ENCODE measurements around the gene C9. TPM values are rescaled to one million over a fixed set of nuclear protein-coding genes. Genes with fewer than 3 reads are reported as not detected.

The C9 gene
- polyA plus RNA-seq, 1 donor (not counting 4 experiments of a cell fraction or from before 2014, with no cell fraction given) = 0.04 TPM

- TF ChIP-seq CTCF (optimal IDR thresholded peaks at IDR 0.05 in 1 of 3, IDR thresholded peaks at IDR 0.05 in 1 of 3, conservative IDR thresholded peaks at IDR 0.05 in 1 of 3; ENCODE audit: extremely low read depth in 1 of 3, insufficient read depth in 2 of 3, low read length in 3 of 3) = no peak
- no peak for TF ChIP-seq EZH2 (IDR thresholded peaks at IDR 0.05; ENCODE audit: low read length)
- no peaks in the 10 kb centered on the region for H3K9me3 ChIP-seq (ENCODE audit: control insufficient read depth, low read depth, low read length)
- FAIRE-seq (no peak), DNase-seq (ENCODE audit: low read depth, low spot score) (no peak)
- H3K4me2 ChIP-seq (ENCODE audit: control insufficient read depth, extremely low read depth, insufficient read depth, low read depth, low read length) = no peak overlapping the region
- no peaks in the 10 kb centered on the region for H3K36me3 ChIP-seq (ENCODE audit: control insufficient read depth in 2 of 2, extremely low read depth in 1 of 2, insufficient read depth in 2 of 2, low read length in 2 of 2)
- no peaks in the 10 kb centered on the region for H3K27me3 ChIP-seq (ENCODE audit: control insufficient read depth, extremely low read depth, insufficient read depth, low read length)
- no peak overlapping the region for H3K27ac ChIP-seq (ENCODE audit: control insufficient read depth, insufficient read depth, low read length)
- peaks cover 2% of the 10 kb centered on the region for H3K4me1 ChIP-seq (ENCODE audit: control insufficient read depth, extremely low read depth, insufficient read depth, low read length)
- H3K4me3 ChIP-seq (ENCODE audit: control insufficient read depth in 2 of 3, extremely low read depth in 1 of 3, insufficient read depth in 2 of 3, low read depth in 1 of 3, low read length in 3 of 3) = no peak overlapping the region
- no peaks in the 10 kb centered on the region for H4K20me1 ChIP-seq (ENCODE audit: control insufficient read depth, extremely low read depth, insufficient read depth, low read length)
- H3K9me1 ChIP-seq (ENCODE audit: control insufficient read depth, extremely low read depth, insufficient read depth, low read length) = no peaks in the 10 kb centered on the region
- dilution Hi-C loops (cut with MboI; ENCODE audit: extremely low pct_ligation_motif_present, low sequenced_read_pairs) = no loop called here
- H3K9ac ChIP-seq (ENCODE audit: control insufficient read depth, extremely low read depth, insufficient read depth, low read length) = no peak overlapping the region
- no peak overlapping the region for H2AFZ ChIP-seq (ENCODE audit: control insufficient read depth, low read length)
- H3K79me2 ChIP-seq (ENCODE audit: control insufficient read depth, insufficient read depth, low read length) = no peaks in the 10 kb centered on the region
Observed at GRCh38 chr5:39367711-39368110, 3.4 kb upstream of the C9 start.

- FAIRE-seq = no peak
- dilution Hi-C loops (cut with MboI; ENCODE audit: extremely low pct_ligation_motif_present, low sequenced_read_pairs) = no loop called here
- no peak for DNase-seq (ENCODE audit: low read depth, low spot score)
Observed at GRCh38 chr5:39363217-39363616, 1.1 kb downstream of the C9 start.

More at GRCh38 chr5:39363217-39363616, 1.1 kb downstream of the C9 start:
- no peaks in the 10 kb centered on the region for H3K27me3 ChIP-seq (ENCODE audit: control insufficient read depth, extremely low read depth, insufficient read depth, low read length)
- no peak overlapping the region for H3K9ac ChIP-seq (ENCODE audit: control insufficient read depth, extremely low read depth, insufficient read depth, low read length)
- H3K4me2 ChIP-seq (ENCODE audit: control insufficient read depth, extremely low read depth, insufficient read depth, low read depth, low read length) = no peak overlapping the region
- no peaks in the 10 kb centered on the region for H4K20me1 ChIP-seq (ENCODE audit: control insufficient read depth, extremely low read depth, insufficient read depth, low read length)
- no peak overlapping the region for H3K4me3 ChIP-seq (ENCODE audit: control insufficient read depth in 2 of 3, extremely low read depth in 1 of 3, insufficient read depth in 2 of 3, low read depth in 1 of 3, low read length in 3 of 3)
- no peaks in the 10 kb centered on the region for H3K36me3 ChIP-seq (ENCODE audit: control insufficient read depth in 2 of 2, extremely low read depth in 1 of 2, insufficient read depth in 2 of 2, low read length in 2 of 2)
- TF ChIP-seq EZH2 (IDR thresholded peaks at IDR 0.05; ENCODE audit: low read length) = no peak
- no peak for TF ChIP-seq CTCF (optimal IDR thresholded peaks at IDR 0.05 in 1 of 3, IDR thresholded peaks at IDR 0.05 in 1 of 3, conservative IDR thresholded peaks at IDR 0.05 in 1 of 3; ENCODE audit: extremely low read depth in 1 of 3, insufficient read depth in 2 of 3, low read length in 3 of 3)
- H3K4me1 ChIP-seq (ENCODE audit: control insufficient read depth, extremely low read depth, insufficient read depth, low read length) = peaks cover 28% of the 10 kb centered on the region
- no peaks in the 10 kb centered on the region for H3K79me2 ChIP-seq (ENCODE audit: control insufficient read depth, insufficient read depth, low read length)
- no peak overlapping the region for H3K27ac ChIP-seq (ENCODE audit: control insufficient read depth, insufficient read depth, low read length)
- no peaks in the 10 kb centered on the region for H3K9me1 ChIP-seq (ENCODE audit: control insufficient read depth, extremely low read depth, insufficient read depth, low read length)
- peaks cover 2% of the 10 kb centered on the region for H3K9me3 ChIP-seq (ENCODE audit: control insufficient read depth, low read depth, low read length)
- no peak overlapping the region for H2AFZ ChIP-seq (ENCODE audit: control insufficient read depth, low read length)
